Thyroid gland (tissue), 4 donors: ENCODE data around the gene TOR3A. TPM values are rescaled to one million over a fixed set of nuclear protein-coding genes. Genes with fewer than 3 reads are reported as not detected.

Experiments used
- DNase-seq, 2 donors: peaks; one replicate each; pipeline ENCODE4 v3.0.0-alpha.2; 2019
- H3K27ac ChIP-seq, 3 donors: fragments of 200-600 bp; sonication (generic); 1 replicate in 2 of 3; 2 replicates in 1 of 3; pipeline ENCODE4 v1.5.1; 2016 to 2019; ENCODE audit warnings: mild to moderate bottlenecking in 1 of 3, moderate library complexity in 1 of 3
- H3K27me3 ChIP-seq: fragments of 200-600 bp; sonication (generic); one replicate; pipeline ENCODE4 v1.5.1; 2019
- H3K36me3 ChIP-seq, 2 donors: fragments of 200-600 bp; sonication (generic); one replicate each; pipeline ENCODE4 v1.5.1; 2016 to 2019
- H3K4me1 ChIP-seq, 2 donors: fragments of 200-600 bp; sonication (generic); one replicate each; pipeline ENCODE4 v1.5.1; 2017 to 2019
- H3K4me3 ChIP-seq, 3 donors: fragments of 200-600 bp; sonication (generic); replicated peaks in 1 of 3; 1 replicate in 2 of 3; 2 replicates in 1 of 3; pipeline ENCODE4 v1.5.1; 2016; ENCODE audit warnings: mild to moderate bottlenecking in 1 of 3
- H3K9me3 ChIP-seq: fragments of 200-600 bp; sonication (generic); one replicate; pipeline ENCODE4 v1.5.1; 2017
- POLR2A ChIP-seq, 2 donors: fragments of 450-650 bp; IDR thresholded peaks; one replicate each; pipeline ENCODE4 v1.6.1; 2017; ENCODE audit warnings: antibody characterized with exemption in 2 of 2, mild to moderate bottlenecking in 2 of 2, moderate library complexity in 1 of 2
- WGBS, 2 donors: methylation state at CpG; one replicate each; pipeline ENCODE4 v1.1.5; 2017; 5-methylcytosine and 5-hydroxymethylcytosine counted together
- intact Hi-C: fragments of 100-400 bp; cut with DNase I; formaldehyde crosslinking; loops from one replicate; pipeline ENCODE4 v1.15.1; 2023
- total RNA-seq, 4 donors: library from RNA; depleted of rRNA; stranded (reverse); fragments of >200 nt; gene quantifications; one replicate each; pipeline ENCODE4 v1.2.3, GENCODE V29; 2016
- TF ChIP-seq, protein P1 (sequence below), 6 experiments: fragments of 200-600 bp in 3 of 6; fragments of 450-650 bp in 3 of 6; sonication (generic) in 3 of 6; IDR thresholded peaks; one replicate each; pipeline ENCODE4 v1.5.1; 2016 to 2019; ENCODE audit warnings: antibody characterized with exemption in 6 of 6, mild to moderate bottlenecking in 2 of 6, inconsistent platforms in 1 of 6, moderate library complexity in 1 of 6

TOR3A gene
- total RNA-seq, 4 donors from 2014 or later: 30.0 to 57.4 (median 45.2) TPM

DNA sequence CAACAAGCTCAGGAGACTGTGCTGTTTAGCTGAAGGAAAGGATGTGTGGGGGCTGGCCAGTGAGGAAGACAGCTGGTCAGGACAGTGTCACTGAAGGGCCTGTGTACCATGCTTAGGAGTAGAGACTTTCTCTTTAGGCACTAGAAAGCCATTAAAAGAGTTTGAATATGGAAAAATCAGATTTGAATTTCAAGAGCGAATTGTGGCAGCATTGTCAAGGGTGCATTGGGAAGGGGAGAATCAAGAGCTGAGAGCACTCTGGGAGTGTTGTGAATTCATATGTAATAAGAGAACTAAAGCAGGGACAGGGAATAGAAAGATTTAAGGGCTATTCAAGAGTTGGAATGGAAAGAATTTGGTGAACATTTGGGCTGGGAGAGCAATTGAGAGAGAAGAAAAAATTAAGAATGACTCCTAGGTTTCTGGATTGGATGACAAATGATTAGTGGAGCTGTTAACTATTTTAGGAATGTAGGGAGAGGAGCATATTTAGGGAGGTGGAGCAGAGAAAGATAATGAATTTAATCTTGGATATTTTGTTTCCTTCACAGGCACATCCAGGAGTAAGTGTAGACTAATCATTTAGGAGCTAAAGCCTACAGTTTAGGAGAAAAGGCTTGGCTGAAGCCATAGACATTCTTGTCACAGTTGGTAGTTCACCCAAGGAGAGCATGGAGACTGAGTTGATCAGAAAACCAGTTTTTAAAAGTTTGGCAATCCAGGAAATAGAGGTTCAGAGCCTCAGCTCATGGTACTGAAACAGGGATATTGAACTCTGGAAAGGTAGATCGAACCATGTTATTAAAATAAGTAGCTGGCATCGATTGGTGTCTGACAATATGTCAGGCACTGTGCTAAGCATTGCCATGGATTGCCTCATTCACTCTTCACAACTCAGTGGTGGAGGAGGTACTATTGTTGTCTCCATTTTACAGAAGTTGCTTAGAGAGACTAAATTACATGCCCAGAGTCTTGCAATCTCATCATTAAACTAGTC, 23.1 kb upstream of the TOR3A start:
- no peak for DNase-seq
- no peaks in the 10 kb centered on the region for H3K4me1 ChIP-seq
- no peaks in the 10 kb centered on the region for H3K36me3 ChIP-seq
- no peaks in the 10 kb centered on the region for H3K27me3 ChIP-seq
- H3K4me3 ChIP-seq: no peak overlapping the region
- H3K27ac ChIP-seq: no peak overlapping the region
- 90 to 94% methylated on average over 3 of the region's 3 CpGs for WGBS, 2 donors
- no peaks in the 10 kb centered on the region for H3K9me3 ChIP-seq
- intact Hi-C loops: no loop called here
- TF ChIP-seq POLR2A (IDR thresholded peaks at IDR 0.05): no peak
- TF ChIP-seq, protein P1, sequence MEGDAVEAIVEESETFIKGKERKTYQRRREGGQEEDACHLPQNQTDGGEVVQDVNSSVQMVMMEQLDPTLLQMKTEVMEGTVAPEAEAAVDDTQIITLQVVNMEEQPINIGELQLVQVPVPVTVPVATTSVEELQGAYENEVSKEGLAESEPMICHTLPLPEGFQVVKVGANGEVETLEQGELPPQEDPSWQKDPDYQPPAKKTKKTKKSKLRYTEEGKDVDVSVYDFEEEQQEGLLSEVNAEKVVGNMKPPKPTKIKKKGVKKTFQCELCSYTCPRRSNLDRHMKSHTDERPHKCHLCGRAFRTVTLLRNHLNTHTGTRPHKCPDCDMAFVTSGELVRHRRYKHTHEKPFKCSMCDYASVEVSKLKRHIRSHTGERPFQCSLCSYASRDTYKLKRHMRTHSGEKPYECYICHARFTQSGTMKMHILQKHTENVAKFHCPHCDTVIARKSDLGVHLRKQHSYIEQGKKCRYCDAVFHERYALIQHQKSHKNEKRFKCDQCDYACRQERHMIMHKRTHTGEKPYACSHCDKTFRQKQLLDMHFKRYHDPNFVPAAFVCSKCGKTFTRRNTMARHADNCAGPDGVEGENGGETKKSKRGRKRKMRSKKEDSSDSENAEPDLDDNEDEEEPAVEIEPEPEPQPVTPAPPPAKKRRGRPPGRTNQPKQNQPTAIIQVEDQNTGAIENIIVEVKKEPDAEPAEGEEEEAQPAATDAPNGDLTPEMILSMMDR (IDR thresholded peaks at IDR 0.05): no peak

DNA sequence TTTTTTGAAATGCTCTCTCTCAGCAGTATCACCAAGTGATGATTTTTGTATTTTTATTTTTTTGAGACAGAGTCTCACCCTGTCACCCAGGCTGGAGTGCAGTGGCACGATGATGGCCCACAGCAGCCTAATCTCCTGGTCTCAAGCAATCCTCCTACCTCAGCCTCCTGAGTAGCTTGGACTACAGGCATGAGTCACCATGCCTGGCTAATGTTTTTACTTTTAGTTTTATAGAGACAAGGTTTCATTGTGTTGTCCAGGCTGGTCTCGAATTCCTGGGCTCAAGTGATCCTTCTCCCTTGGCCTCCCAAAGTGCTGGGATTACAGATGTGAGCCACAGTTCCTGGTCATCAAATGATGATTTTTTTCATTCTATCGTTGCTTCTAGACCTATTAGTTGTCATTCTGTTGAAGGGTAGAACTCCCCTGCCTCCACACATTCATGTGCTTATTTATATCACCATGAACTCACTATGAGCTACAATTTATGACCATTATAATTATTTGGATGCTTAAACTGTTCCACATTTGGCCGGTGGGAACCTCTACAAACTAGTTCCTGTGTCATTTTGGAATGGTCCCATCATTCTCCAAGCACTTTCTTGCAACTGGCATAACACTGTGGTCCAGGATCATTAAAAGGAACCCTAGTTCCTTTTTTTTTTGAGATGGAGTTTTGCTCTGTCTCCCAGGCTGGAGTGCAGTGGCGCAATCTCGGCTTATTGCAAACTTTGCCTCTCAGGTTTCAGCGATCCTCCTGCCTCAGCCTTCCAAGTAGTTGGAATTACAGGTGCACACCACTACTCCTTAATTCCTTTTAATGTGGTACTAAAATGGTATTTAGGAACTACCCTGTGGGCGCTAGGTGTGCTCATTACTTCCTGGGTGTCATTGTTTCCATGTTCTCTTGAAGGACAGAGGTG, 20.2 kb upstream of the TOR3A start:
- 95 to 98% methylated on average over 8 of the region's 8 CpGs for WGBS, 2 donors
- peaks cover 5 to 6% of the 10 kb centered on the region in 2 donors for H3K36me3 ChIP-seq
- no peaks in the 10 kb centered on the region for H3K9me3 ChIP-seq
- H3K27ac ChIP-seq: no peak overlapping the region
- no peak overlapping the region for H3K4me3 ChIP-seq
- TF ChIP-seq, protein P1 (IDR thresholded peaks at IDR 0.05): no peak
- no peak for TF ChIP-seq POLR2A (IDR thresholded peaks at IDR 0.05)
- intact Hi-C loops: no loop called here
- no peaks in the 10 kb centered on the region for H3K4me1 ChIP-seq
- H3K27me3 ChIP-seq: no peaks in the 10 kb centered on the region
- no peak for DNase-seq

- DNase-seq: no peak
- Histone ChIP-seq H3K4me1 (no peaks in the 10 kb centered on the region), H3K9me3 (no peaks in the 10 kb centered on the region), H3K36me3 (peaks cover 5 to 20% of the 10 kb centered on the region in 2 donors), H3K4me3 (no peak overlapping the region), H3K27me3 (no peaks in the 10 kb centered on the region), H3K27ac (no peak overlapping the region)
- intact Hi-C loops: no loop called here
- WGBS, 2 donors: 95 to 100% methylated on average over 4 of the region's 4 CpGs
- TF ChIP-seq, protein P1 (IDR thresholded peaks at IDR 0.05): no peak
- TF ChIP-seq POLR2A (IDR thresholded peaks at IDR 0.05): no peak
Measured at GRCh38 chr1:179066471-179066870, 15.4 kb upstream of the TOR3A start.

- DNase-seq: no peak
- Histone ChIP-seq H3K27me3 (no peaks in the 10 kb centered on the region), H3K36me3 (peaks cover 0 to 6% of the 10 kb centered on the region in 2 donors), H3K27ac (no peak overlapping the region), H3K4me1 (peaks cover 7 to 9% of the 10 kb centered on the region in 2 donors), H3K9me3 (no peaks in the 10 kb centered on the region), H3K4me3 (no peak overlapping the region)
- 85 to 88% methylated on average over 7 of the region's 7 CpGs for whole genome bisulfite sequencing, 2 donors
- TF ChIP-seq, protein P1 (IDR thresholded peaks at IDR 0.05): no peak
- TF ChIP-seq POLR2A (IDR thresholded peaks at IDR 0.05): no peak
- intact Hi-C loops: no loop called here
Measured at GRCh38 chr1:179077396-179077795, 4.5 kb upstream of the TOR3A start.
